Measurements from ENCODE around the gene ZNF414. TPM values are rescaled to one million over a fixed set of nuclear protein-coding genes. Genes with fewer than 3 reads are reported as not detected.

Gene ZNF414
- total RNA-seq, 1 donor from 2014 or later = 10.4 TPM

DNA sequence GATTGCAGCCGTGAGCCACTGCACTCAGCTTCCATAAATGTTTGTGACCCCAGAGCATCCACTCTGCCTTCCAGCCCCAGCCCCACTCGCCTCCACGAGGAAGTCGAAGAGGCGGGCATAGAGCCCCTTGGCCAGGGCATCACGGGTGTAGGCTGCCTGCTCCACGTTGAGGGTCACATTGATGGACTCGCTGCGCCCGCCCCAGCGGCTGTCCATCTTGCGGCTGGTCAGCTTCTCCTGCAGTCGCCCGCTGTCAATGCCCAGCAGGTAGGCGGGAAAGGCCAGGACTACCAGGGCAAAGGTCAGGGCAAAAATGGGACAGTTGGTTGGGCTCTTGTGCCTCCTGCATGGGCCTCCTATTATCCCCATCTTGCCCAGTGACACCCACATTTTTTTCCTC lies 36.1 kb upstream of the ZNF414 start:
- TF ChIP-seq, protein P1, sequence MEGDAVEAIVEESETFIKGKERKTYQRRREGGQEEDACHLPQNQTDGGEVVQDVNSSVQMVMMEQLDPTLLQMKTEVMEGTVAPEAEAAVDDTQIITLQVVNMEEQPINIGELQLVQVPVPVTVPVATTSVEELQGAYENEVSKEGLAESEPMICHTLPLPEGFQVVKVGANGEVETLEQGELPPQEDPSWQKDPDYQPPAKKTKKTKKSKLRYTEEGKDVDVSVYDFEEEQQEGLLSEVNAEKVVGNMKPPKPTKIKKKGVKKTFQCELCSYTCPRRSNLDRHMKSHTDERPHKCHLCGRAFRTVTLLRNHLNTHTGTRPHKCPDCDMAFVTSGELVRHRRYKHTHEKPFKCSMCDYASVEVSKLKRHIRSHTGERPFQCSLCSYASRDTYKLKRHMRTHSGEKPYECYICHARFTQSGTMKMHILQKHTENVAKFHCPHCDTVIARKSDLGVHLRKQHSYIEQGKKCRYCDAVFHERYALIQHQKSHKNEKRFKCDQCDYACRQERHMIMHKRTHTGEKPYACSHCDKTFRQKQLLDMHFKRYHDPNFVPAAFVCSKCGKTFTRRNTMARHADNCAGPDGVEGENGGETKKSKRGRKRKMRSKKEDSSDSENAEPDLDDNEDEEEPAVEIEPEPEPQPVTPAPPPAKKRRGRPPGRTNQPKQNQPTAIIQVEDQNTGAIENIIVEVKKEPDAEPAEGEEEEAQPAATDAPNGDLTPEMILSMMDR (conservative IDR thresholded peaks at IDR 0.05; ENCODE audit: low read depth, low read length) = no peak
- DNase-seq (ENCODE audit: low read depth) = no peak

DNA sequence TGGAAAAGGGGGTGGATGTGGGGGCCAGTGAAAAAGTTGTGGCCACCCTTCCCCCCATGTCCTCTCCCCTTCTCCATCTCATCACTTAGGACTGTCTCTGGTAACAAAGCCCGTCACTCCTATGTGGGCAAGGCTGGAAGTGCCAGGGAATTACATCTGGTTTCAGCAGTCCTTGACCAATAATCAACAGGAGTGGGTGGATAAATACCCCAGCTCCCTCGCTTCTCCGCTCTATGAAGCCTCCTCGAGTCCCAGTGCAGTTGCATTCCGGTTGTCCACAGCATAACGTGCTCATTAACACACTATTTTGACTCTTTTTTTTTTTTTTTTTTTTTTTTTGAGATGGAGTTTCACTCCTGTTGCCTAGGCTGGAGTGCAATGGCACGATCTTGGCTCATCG lies 31.8 kb upstream of the ZNF414 start:
- TF ChIP-seq, protein P1 (conservative IDR thresholded peaks at IDR 0.05; ENCODE audit: low read depth, low read length) = no peak
- no peak overlapping the region for H3K4me3 ChIP-seq (ENCODE audit: low read depth, low read length)
- no peak for DNase-seq (ENCODE audit: low read depth)

More for the DNA sequence above, 36.1 kb upstream of the ZNF414 start:
- no peak overlapping the region for H3K4me3 ChIP-seq (ENCODE audit: low read depth, low read length)

DNA sequence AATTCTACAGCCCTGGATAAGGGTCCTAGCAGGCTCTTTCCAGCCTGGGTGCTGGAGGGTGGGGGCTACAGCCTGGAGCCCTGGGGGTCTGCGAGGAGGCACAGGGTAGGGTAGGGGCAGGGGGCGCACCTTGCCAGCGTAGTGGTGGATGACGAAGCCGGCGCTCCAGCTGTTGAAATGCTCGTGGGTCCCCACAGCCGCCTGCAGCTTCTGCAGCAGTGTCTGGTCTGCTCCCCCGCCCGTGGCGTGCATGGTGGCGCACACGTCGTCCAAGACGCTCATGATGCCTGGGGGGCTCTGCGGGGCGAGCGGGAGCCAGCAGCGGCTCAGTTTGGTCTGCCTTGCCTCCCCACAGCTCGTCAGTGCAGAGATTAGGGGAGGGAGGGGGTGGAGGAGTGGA lies 30.2 kb upstream of the ZNF414 start:
- DNase-seq (ENCODE audit: low read depth) = no peak
- TF ChIP-seq, protein P1 (conservative IDR thresholded peaks at IDR 0.05; ENCODE audit: low read depth, low read length) = no peak
- no peak overlapping the region for H3K4me3 ChIP-seq (ENCODE audit: low read depth, low read length)

DNA sequence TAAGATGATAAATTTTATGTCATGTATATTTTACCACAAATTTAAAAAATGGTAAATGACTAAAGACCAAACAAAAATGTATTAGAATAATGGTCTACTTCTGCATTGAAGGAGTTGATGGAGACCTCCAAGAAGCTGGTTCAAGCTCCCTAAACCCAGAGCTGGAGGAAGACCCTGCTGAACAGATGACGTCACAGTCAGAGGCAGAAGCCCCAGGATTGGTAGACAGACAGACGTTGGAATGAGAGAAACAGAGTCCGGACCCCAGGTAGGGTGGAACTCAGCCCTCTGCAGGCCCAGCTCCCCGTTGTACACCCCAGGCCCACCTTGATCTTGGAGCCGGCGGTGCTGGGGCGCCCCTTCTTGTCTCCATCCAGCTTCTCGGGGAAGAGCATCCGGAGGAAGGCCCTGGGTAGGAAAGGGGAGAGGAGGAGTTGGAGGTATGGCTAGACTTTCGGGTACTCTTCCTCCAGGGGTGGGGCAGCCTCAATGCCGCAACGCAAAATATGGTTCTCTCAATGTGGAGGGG lies 25.7 kb upstream of the ZNF414 start:
- TF ChIP-seq, protein P1 (conservative IDR thresholded peaks at IDR 0.05; ENCODE audit: low read depth, low read length) = no peak
- DNase-seq (ENCODE audit: low read depth) = no peak
- no peak overlapping the region for H3K4me3 ChIP-seq (ENCODE audit: low read depth, low read length)

DNA sequence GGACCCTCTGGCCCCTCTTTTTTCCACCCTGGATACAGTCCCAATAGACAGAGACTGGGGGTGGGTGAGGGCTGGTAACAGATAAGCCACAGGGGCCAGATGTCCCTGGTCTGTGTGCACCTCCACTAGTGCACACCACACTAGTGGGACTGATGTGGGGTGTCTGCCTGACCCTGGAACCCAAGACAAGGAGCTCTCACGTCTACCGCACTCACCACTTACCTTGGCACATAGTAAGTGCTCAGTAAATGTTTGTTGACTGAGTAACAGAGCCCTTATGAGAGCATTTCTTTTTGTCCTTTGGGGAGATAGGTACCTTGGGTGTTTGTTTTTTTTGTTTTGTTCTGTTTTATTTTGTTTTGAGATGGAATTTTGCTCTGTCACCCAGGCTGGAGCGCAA lies 23.1 kb upstream of the ZNF414 start:
- DNase-seq (ENCODE audit: low read depth) = no peak
- TF ChIP-seq, protein P1 (conservative IDR thresholded peaks at IDR 0.05; ENCODE audit: low read depth, low read length) = no peak
- H3K4me3 ChIP-seq (ENCODE audit: low read depth, low read length) = no peak overlapping the region

DNA sequence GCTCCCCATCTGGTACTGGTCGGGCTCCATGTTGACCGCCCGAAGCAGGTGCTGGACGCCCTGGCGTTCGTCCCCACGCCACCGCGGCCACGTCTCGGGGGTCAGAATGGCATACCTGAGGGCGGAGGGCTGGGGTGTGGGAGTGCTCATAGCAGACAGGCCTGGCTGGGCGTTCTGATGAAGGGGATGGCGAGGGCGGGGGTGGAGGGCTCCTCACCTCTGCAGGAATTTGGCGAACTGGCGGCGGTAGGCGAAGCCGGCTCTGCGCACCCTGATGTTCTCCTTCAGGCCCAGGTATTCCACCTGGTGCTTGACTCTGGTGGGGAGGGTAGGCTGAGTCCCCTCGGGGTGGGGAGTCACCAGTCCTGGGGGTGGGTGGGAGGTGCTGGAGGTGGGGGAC lies 22.3 kb upstream of the ZNF414 start:
- H3K4me3 ChIP-seq (ENCODE audit: low read depth, low read length) = no peak overlapping the region
- no peak for DNase-seq (ENCODE audit: low read depth)
- TF ChIP-seq, protein P1 (conservative IDR thresholded peaks at IDR 0.05; ENCODE audit: low read depth, low read length) = no peak

DNA sequence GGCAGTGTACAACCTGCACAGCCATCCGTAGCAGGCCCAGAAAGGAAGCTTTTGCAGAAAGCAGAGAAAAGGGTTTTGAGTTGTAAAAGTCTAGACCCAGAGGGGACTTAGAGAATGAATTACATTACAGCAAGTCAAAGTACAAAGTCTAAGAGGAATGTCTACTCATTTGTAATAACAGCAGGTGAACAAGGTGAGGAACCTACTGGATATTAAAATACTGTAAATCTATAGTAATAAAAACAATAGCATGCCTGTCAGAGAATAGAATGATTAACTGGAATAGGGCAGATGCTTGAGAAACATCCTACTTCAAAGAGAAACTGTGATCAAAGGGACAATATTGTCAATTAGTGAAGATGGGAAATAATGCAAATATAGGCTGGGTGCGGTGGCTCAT lies 18.3 kb upstream of the ZNF414 start:
- no peak for DNase-seq (ENCODE audit: low read depth)
- H3K4me3 ChIP-seq (ENCODE audit: low read depth, low read length) = no peak overlapping the region
- TF ChIP-seq, protein P1 (conservative IDR thresholded peaks at IDR 0.05; ENCODE audit: low read depth, low read length) = no peak
